GM12878 (cell line): ENCODE results near the gene ATXN7L1.

Experiments
- KDM1A ChIP-seq: fragments of 200-600 bp; sonication (generic); IDR thresholded peaks from 2 replicates; pipeline ENCODE4 v1.6.1; 2016; ENCODE audit warnings: borderline replicate concordance
- KLF5 ChIP-seq: fragments of 450-650 bp; IDR thresholded peaks from 2 replicates; pipeline ENCODE4 v1.6.1; 2014; ENCODE audit warnings: mild to moderate bottlenecking; ENCODE audit not compliant: partially characterized antibody

DNA sequence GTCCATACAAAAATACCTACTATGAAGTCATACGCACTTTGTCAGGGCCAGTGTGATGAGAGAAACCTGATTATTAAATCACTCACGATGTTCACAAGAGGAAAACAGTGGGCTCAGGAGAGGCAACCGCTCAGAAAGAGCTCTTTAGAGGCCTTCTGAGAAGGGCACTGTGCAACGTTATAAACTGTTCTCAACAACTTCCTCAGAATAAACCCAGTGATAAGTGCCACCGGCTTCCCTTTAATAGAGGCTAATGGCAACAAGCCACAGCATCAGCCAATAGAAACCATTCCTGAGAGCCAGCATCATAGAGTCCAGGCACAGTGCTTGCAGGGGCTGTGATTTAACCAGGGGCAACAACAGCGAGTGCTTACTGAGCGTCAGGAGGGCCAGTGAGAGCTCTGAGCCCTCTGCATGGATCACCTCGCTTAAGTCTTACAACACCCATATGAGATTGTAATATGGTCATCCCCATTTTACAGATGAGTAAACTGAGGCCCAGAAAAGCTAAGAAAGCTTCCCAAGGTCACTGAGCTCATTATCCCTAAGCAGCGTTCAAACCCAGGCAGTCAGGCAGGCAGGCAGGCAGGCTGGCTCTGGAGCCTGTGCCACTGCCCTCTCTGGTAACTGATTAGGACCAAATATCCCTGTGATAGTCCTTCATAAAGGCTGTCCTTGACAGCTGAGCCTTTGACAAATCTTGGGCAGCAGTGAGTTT lies 30.9 kb upstream of the ATXN7L1 start:
- TF ChIP-seq KLF5 (no peak), KDM1A (no peak)
